Mesendoderm (in vitro differentiated cells): ENCODE data around the gene SLC6A13.
"Not testable (repeated sequence)": the region's sequence is repeated elsewhere in the genome, so short reads cannot be mapped to it uniquely, and the experiment has no call there.

Experiments used
- DNase-seq: peaks from one replicate; pipeline ENCODE4 v3.0.0; 2013
- H2AK5ac ChIP-seq: 2 replicates; pipeline ENCODE4 v1.6.1; 2013; ENCODE audit warnings: low read length, inconsistent platforms
- H2BK120ac ChIP-seq: 2 replicates; pipeline ENCODE4 v1.6.1; 2013; ENCODE audit warnings: low read depth, mild to moderate bottlenecking, low read length, moderate library complexity, mixed read lengths
- H2BK15ac ChIP-seq: replicated peaks from 2 replicates; pipeline ENCODE4 v1.6.1; 2013; ENCODE audit warnings: low read depth, mild to moderate bottlenecking, moderate library complexity
- H2BK5ac ChIP-seq: 2 replicates; pipeline ENCODE4 v1.6.1; 2013; ENCODE audit warnings: low read length, inconsistent platforms
- H3K18ac ChIP-seq: 2 replicates; pipeline ENCODE4 v1.6.1; 2013; ENCODE audit warnings: mild to moderate bottlenecking, low read length, mixed read lengths
- H3K23ac ChIP-seq: one replicate; pipeline ENCODE4 v1.6.1; 2013; ENCODE audit warnings: low read length
- H3K27ac ChIP-seq: 2 replicates; pipeline ENCODE4 v1.5.1; 2013; ENCODE audit warnings: low read depth, mild to moderate bottlenecking, inconsistent platforms, low read length, moderate library complexity
- H3K27me3 ChIP-seq: 2 replicates; pipeline ENCODE4 v1.6.1; 2013; ENCODE audit warnings: low read length, control low read depth, mild to moderate bottlenecking, inconsistent platforms; ENCODE audit not compliant: insufficient read depth, poor library complexity
- H3K36me3 ChIP-seq: 2 replicates; pipeline ENCODE4 v1.6.1; 2013; ENCODE audit warnings: low read length, inconsistent platforms; ENCODE audit not compliant: control insufficient read depth, insufficient read depth
- H3K4ac ChIP-seq: one replicate; pipeline ENCODE4 v1.6.1; 2013; ENCODE audit warnings: low read depth, mild to moderate bottlenecking, low read length, moderate library complexity
- H3K4me1 ChIP-seq: 2 replicates; pipeline ENCODE4 v1.6.1; 2013; ENCODE audit warnings: low read depth, low read length, inconsistent platforms; ENCODE audit not compliant: control insufficient read depth
- H3K4me2 ChIP-seq: 2 replicates; pipeline ENCODE4 v1.6.1; 2013; ENCODE audit warnings: low read length
- H3K4me3 ChIP-seq: 2 replicates; pipeline ENCODE4 v1.5.1; 2013; ENCODE audit warnings: mild to moderate bottlenecking, low read length
- H3K56ac ChIP-seq: one replicate; pipeline ENCODE4 v1.6.1; 2013; ENCODE audit warnings: low read length
- H3K79me1 ChIP-seq: 2 replicates; pipeline ENCODE4 v1.6.1; 2013; ENCODE audit warnings: low read length, inconsistent platforms
- H3K79me2 ChIP-seq: 2 replicates; pipeline ENCODE4 v1.6.1; 2013; ENCODE audit warnings: mild to moderate bottlenecking, low read length; ENCODE audit not compliant: control insufficient read depth, insufficient read depth
- H3K9ac ChIP-seq: 2 replicates; pipeline ENCODE4 v1.6.1; 2013; ENCODE audit warnings: low read length, inconsistent platforms
- H4K5ac ChIP-seq: one replicate; pipeline ENCODE4 v1.6.1; 2013; ENCODE audit warnings: low read length
- H4K8ac ChIP-seq: one replicate; pipeline ENCODE4 v1.6.1; 2013; ENCODE audit warnings: low read depth, mild to moderate bottlenecking, control low read depth, low read length, moderate library complexity
- WGBS: extraction: QIAGEN DNeasy Blood & Tissue Kit; methylation state at CpG from one replicate; pipeline ENCODE4 v1.1.7; 2013; ENCODE audit warnings: low lambda C conversion rate, missing lambda C conversion rate; ENCODE audit not compliant: insufficient coverage; ENCODE audit errors: extremely low coverage; 5-methylcytosine and 5-hydroxymethylcytosine counted together

Gene SLC6A13

DNA sequence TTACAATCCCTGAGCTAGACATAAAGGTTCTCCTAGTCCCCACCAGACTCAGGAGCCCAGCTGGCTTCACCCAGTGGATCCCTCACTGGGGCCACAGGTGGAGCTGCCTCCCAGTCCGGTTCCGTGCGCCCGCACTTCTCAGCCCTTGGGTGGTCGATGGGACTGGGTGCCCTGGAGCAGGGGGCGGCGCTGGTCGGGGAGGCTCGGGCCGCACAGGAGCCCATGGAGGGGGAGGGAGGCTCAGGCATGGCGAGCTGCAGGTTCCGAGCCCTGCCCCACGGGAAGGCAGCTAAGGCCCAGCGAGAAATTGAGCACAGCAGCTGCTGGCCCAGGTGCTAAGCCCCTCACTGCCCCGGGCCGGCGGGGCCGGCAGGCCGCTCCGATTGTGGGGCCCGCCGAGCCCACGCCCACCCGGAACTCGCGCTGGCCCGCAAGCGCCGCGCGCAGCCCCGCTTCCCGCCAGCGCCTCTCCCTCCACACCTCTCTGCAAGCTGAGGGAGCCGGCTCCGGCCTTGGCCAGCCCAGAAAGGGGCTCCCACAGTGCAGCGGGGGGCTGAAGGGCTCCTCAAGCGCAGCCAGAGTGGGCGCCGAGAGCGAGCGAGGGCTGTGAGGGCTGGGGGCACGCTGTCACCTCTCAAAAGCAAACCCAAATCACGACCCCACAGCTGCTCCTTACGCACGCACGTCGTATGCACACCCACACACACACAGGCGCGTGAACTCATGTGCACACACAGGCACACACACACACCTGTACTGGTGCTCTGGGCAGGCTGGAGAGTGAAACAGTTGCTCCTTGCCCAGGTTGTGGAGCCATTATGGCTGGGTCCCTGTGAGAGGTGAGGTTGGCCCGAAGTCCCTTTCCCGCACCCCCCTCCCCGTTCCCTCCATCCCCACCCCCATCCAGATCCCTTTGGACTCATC is 74.4 kb downstream of the SLC6A13 start:
- not testable (repeated sequence) for H3K36me3 ChIP-seq, H3K23ac ChIP-seq, H2BK15ac ChIP-seq, H3K27me3 ChIP-seq, H2BK5ac ChIP-seq, H2BK120ac ChIP-seq, H3K4ac ChIP-seq, H3K4me1 ChIP-seq, H4K5ac ChIP-seq, H3K79me1 ChIP-seq, H4K8ac ChIP-seq, H3K18ac ChIP-seq, H2AK5ac ChIP-seq, H3K27ac ChIP-seq, H3K79me2 ChIP-seq, DNase-seq
- peak overlapping the region; percentile 1 for H3K4me3 ChIP-seq
- H3K56ac ChIP-seq = peak overlapping the region; percentile 46
- peak overlapping the region; percentile 20 for H3K9ac ChIP-seq
- WGBS = no CpG with 5 or more reads among the region's 53 CpGs
- H3K4me2 ChIP-seq = peak overlapping the region; percentile 17

DNA sequence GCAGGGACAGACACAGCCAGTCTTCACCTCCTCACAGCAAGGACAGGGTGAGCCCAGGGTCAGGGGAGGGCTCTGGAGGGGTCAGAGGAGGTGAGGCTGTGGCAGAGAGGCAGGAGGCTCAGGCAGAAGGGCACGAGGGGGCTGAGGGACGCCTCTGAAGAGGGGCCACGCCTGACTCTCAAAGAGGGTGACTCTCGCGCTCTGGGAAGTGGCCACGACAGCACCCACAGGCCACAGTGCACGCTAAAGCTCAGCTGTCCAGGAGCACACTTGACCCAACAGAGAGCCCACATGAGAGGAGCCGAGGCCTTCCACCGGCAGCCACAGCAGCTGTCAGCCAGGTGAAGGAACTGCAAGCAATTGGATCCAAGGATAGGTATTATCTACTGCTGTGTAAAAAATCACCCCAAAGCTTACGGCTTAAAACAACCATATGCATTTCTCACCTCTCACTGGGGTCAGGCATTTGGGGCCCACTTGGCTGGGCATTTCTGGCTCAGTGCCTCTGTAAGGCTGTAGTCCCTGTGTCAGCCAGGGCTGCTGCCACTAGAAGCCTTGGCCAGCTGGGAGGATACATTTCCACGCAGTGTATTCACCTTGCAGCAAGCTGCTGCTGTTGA is 76.5 kb downstream of the SLC6A13 start:
- Histone ChIP-seq H3K79me2 (no peaks in the 10 kb centered on the region), H2AK5ac (no peak overlapping the region), H3K4me2 (no peak overlapping the region), H4K8ac (no peak overlapping the region), H3K4ac (no peak overlapping the region), H3K4me3 (no peak overlapping the region), H3K79me1 (no peaks in the 10 kb centered on the region), H3K9ac (no peak overlapping the region), H3K36me3 (no peaks in the 10 kb centered on the region), H3K4me1 (peaks cover 2% of the 10 kb centered on the region), H4K5ac (no peak overlapping the region), H3K18ac (no peak overlapping the region), H3K27me3 (no peaks in the 10 kb centered on the region), H2BK15ac (no peak overlapping the region), H2BK120ac (no peak overlapping the region), H3K27ac (no peak overlapping the region), H3K56ac (no peak overlapping the region), H2BK5ac (no peak overlapping the region), H3K23ac (no peak overlapping the region)
- no CpG with 5 or more reads among the region's 11 CpGs for WGBS
- no peak for DNase-seq

DNA sequence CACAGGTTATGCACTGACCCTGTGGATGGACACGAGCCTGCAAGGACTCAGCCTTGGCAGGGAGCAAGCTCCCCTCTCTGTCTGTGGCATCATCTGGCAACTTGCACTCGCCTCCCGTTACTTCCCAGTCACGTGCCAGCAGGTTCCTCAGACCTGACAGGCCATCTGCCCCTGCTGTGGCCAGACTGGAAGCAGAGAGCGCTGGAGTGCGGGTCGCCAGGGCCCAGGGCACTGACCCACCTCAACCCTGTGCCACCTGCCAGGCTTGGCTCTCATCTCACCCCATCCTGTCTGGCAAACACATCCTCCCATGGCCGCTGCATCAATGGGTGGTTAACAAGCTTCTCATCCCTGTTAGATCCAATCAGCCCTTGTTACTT is 77.1 kb downstream of the SLC6A13 start:
- H2BK15ac ChIP-seq = no peak overlapping the region
- H2BK5ac ChIP-seq = no peak overlapping the region
- H3K56ac ChIP-seq = no peak overlapping the region
- H3K36me3 ChIP-seq = no peaks in the 10 kb centered on the region
- H3K23ac ChIP-seq = no peak overlapping the region
- H3K27ac ChIP-seq = no peak overlapping the region
- H3K9ac ChIP-seq = no peak overlapping the region
- H3K79me1 ChIP-seq = no peaks in the 10 kb centered on the region
- H2AK5ac ChIP-seq = no peak overlapping the region
- no peak for DNase-seq
- H2BK120ac ChIP-seq = no peak overlapping the region
- no peak overlapping the region for H3K4ac ChIP-seq
- no peak overlapping the region for H3K4me2 ChIP-seq
- H4K8ac ChIP-seq = no peak overlapping the region
- no CpG with 5 or more reads among the region's 8 CpGs for WGBS
- H3K79me2 ChIP-seq = no peaks in the 10 kb centered on the region
- H4K5ac ChIP-seq = no peak overlapping the region
- no peaks in the 10 kb centered on the region for H3K27me3 ChIP-seq
- H3K4me1 ChIP-seq = peaks cover 2% of the 10 kb centered on the region
- no peak overlapping the region for H3K4me3 ChIP-seq
- H3K18ac ChIP-seq = no peak overlapping the region

DNA sequence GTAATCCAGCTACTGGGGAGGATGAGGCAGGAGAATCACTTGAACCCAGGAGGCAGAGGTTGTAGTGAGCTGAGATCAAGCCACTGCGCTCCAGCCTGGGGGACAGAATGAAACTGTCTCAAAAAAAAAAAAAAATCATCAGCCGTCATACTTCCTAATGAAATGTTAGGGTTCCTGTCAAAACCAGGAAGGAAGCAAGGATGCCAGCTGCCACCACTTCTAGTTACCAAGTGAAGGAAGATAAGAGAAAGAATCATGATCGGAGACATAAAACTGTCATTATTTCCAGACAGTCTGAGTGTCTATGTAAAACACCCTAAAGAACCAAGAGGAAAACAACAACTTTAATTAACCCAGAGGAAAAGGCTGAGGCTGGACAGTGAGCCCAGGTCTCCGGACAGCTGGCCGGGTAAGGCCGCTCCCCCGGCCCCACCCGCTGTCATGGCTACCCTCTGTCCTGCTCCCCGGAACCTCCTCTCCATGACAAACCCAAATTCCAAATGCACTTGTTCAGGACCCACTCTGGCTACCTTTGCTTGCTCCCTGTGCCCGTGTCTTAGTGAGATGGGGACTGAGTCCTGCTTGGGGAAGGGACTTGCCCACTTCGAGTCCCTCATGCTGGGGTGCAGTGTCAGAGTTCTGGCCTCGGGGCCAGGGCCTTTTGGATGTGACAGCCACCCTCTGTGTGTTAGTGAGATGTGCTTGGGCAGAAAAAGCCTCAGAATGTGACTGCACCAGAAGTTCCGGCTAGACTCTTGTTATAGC is 77.6 kb downstream of the SLC6A13 start:
- no peak overlapping the region for H2AK5ac ChIP-seq
- no peak overlapping the region for H2BK15ac ChIP-seq
- no peaks in the 10 kb centered on the region for H3K79me2 ChIP-seq
- no peak for DNase-seq
- H3K27ac ChIP-seq = no peak overlapping the region
- peaks cover 2% of the 10 kb centered on the region for H3K4me1 ChIP-seq
- no peak overlapping the region for H3K23ac ChIP-seq
- no peak overlapping the region for H3K56ac ChIP-seq
- H3K79me1 ChIP-seq = no peaks in the 10 kb centered on the region
- no peak overlapping the region for H3K4me3 ChIP-seq
- H2BK5ac ChIP-seq = no peak overlapping the region
- H3K4me2 ChIP-seq = no peak overlapping the region
- no peak overlapping the region for H2BK120ac ChIP-seq
- no peak overlapping the region for H3K4ac ChIP-seq
- no peak overlapping the region for H4K8ac ChIP-seq
- H3K9ac ChIP-seq = no peak overlapping the region
- H4K5ac ChIP-seq = no peak overlapping the region
- WGBS = no CpG with 5 or more reads among the region's 13 CpGs
- no peaks in the 10 kb centered on the region for H3K36me3 ChIP-seq
- H3K27me3 ChIP-seq = no peaks in the 10 kb centered on the region
- no peak overlapping the region for H3K18ac ChIP-seq

DNA sequence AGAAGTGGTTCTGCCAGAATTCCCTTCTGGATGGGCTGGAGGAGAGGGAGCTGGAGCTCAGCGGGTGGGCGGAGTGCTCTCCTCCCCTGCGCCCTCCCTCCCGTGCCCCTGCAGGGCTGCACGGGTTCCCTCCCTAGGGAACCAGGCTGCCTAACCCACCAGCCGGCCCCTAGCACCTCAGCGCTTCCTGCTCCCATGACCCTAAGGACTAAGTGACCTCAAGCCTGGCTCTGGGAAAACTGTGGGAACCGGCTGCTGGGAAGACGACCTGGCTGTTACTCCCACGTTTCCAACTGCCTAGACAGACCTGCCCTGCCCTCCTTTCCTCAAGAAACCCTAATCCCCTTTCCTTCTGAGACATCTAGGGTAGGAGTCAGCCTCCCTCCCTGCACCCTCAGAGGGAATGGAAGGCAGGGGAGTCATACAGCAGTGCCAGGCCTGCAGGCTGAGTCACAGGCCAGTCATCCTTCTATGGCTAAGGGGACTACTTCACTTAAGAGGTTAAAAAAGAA is 80.2 kb downstream of the SLC6A13 start:
- Histone ChIP-seq H3K23ac (no peak overlapping the region), H2BK120ac (no peak overlapping the region), H3K4me1 (no peaks in the 10 kb centered on the region), H3K56ac (no peak overlapping the region), H4K8ac (no peak overlapping the region), H4K5ac (no peak overlapping the region), H3K18ac (no peak overlapping the region), H3K79me2 (no peaks in the 10 kb centered on the region), H3K36me3 (no peaks in the 10 kb centered on the region), H3K4me3 (no peak overlapping the region), H2BK15ac (no peak overlapping the region), H3K9ac (no peak overlapping the region), H3K4me2 (no peak overlapping the region), H3K79me1 (no peaks in the 10 kb centered on the region), H2BK5ac (no peak overlapping the region), H3K27ac (no peak overlapping the region), H2AK5ac (no peak overlapping the region), H3K4ac (no peak overlapping the region), H3K27me3 (no peaks in the 10 kb centered on the region)
- no peak for DNase-seq
- WGBS = no CpG with 5 or more reads among the region's 10 CpGs
